ENCODE results near the gene ROR1.

The ROR1 gene

GRCh38 chr1:63975481-63975880 lies 201.7 kb downstream of the ROR1 start:
- Histone ChIP-seq H3K4me3 (ENCODE audit: low read depth in 1 of 2, low read length in 1 of 2) (no peak overlapping the region), H3K27me3 (no peaks in the 10 kb centered on the region), H3K36me3 (no peaks in the 10 kb centered on the region), H3K9me3 (no peaks in the 10 kb centered on the region), H3K4me1 (ENCODE audit: control insufficient read depth in 1 of 2, insufficient read depth in 1 of 2, low read depth in 1 of 2, low read length in 1 of 2) (no peaks in the 10 kb centered on the region), H3K27ac (no peak overlapping the region)
- no peak for TF ChIP-seq CTCF (IDR thresholded peaks at IDR 0.05)

GRCh38 chr1:63976006-63976405 lies 202.2 kb downstream of the ROR1 start:
- TF ChIP-seq CTCF (IDR thresholded peaks at IDR 0.05) = no peak
- H3K27me3 ChIP-seq = no peaks in the 10 kb centered on the region

GRCh38 chr1:63977466-63977865 lies 203.6 kb downstream of the ROR1 start:
- no peak overlapping the region for H3K27ac ChIP-seq
- H3K4me3 ChIP-seq (ENCODE audit: low read depth in 1 of 2, low read length in 1 of 2) = no peak overlapping the region
- H3K9me3 ChIP-seq = no peaks in the 10 kb centered on the region
- no peaks in the 10 kb centered on the region for H3K4me1 ChIP-seq (ENCODE audit: control insufficient read depth in 1 of 2, insufficient read depth in 1 of 2, low read depth in 1 of 2, low read length in 1 of 2)
- no peaks in the 10 kb centered on the region for H3K36me3 ChIP-seq
- no peak for TF ChIP-seq CTCF (IDR thresholded peaks at IDR 0.05)
- H3K27me3 ChIP-seq = no peaks in the 10 kb centered on the region

More at GRCh38 chr1:63976006-63976405, 202.2 kb downstream of the ROR1 start:
- no peaks in the 10 kb centered on the region for H3K4me1 ChIP-seq (ENCODE audit: control insufficient read depth in 1 of 2, insufficient read depth in 1 of 2, low read depth in 1 of 2, low read length in 1 of 2)
- no peak overlapping the region for H3K27ac ChIP-seq
- no peaks in the 10 kb centered on the region for H3K9me3 ChIP-seq
- H3K4me3 ChIP-seq (ENCODE audit: low read depth in 1 of 2, low read length in 1 of 2) = no peak overlapping the region
- H3K36me3 ChIP-seq = no peaks in the 10 kb centered on the region

- Histone ChIP-seq H3K36me3 (no peaks in the 10 kb centered on the region), H3K4me1 (ENCODE audit: control insufficient read depth in 1 of 2, insufficient read depth in 1 of 2, low read depth in 1 of 2, low read length in 1 of 2) (no peaks in the 10 kb centered on the region), H3K9me3 (no peaks in the 10 kb centered on the region), H3K27me3 (peaks cover 7% of the 10 kb centered on the region), H3K4me3 (ENCODE audit: low read depth in 1 of 2, low read length in 1 of 2) (no peak overlapping the region), H3K27ac (no peak overlapping the region)
- no peak for TF ChIP-seq CTCF (IDR thresholded peaks at IDR 0.05)
Measured at GRCh38 chr1:63980740-63981407, 207.1 kb downstream of the ROR1 start.

GRCh38 chr1:63981408-63981773 lies 207.6 kb downstream of the ROR1 start:
- H3K9me3 ChIP-seq = no peaks in the 10 kb centered on the region
- H3K36me3 ChIP-seq = no peaks in the 10 kb centered on the region
- H3K4me1 ChIP-seq (ENCODE audit: control insufficient read depth in 1 of 2, insufficient read depth in 1 of 2, low read depth in 1 of 2, low read length in 1 of 2) = no peaks in the 10 kb centered on the region
- H3K4me3 ChIP-seq (ENCODE audit: low read depth in 1 of 2, low read length in 1 of 2) = no peak overlapping the region
- H3K27me3 ChIP-seq = peaks cover 7% of the 10 kb centered on the region
- no peak overlapping the region for H3K27ac ChIP-seq
- TF ChIP-seq CTCF (IDR thresholded peaks at IDR 0.05) = no peak

Measured in neutrophil (primary cell).